Endothelial cell of umbilical vein (primary cell): ENCODE data around the gene USH1C.

Experiments
- CTCF ChIP-seq, 2 donors: IDR thresholded peaks; 1 replicate in 1 of 2; 2 replicates in 1 of 2; pipeline ENCODE4 v1.5.1; 2011; ENCODE audit warnings: low read length in 2 of 2, mild to moderate bottlenecking in 2 of 2, moderate library complexity in 2 of 2, control low read depth in 1 of 2, inconsistent platforms in 1 of 2, low read depth in 1 of 2; ENCODE audit not compliant: insufficient read depth in 1 of 2; ENCODE audit errors: extremely low read depth in 1 of 2
- EZH2 ChIP-seq: IDR thresholded peaks from 2 replicates; pipeline ENCODE4 v1.6.1; 2012; ENCODE audit warnings: borderline replicate concordance, low read depth, mild to moderate bottlenecking, moderate library complexity, low read length, inconsistent platforms; ENCODE audit not compliant: severe bottlenecking
- FOS ChIP-seq: IDR thresholded peaks from 2 replicates; pipeline ENCODE4 v1.6.1; 2011; ENCODE audit warnings: mild to moderate bottlenecking, low read length, moderate library complexity, borderline replicate concordance; ENCODE audit not compliant: insufficient read depth
- JUN ChIP-seq: IDR thresholded peaks from 2 replicates; pipeline ENCODE4 v1.6.1; 2011; ENCODE audit warnings: borderline replicate concordance, low read depth; ENCODE audit not compliant: insufficient read length, insufficient read depth
- MAX ChIP-seq: IDR thresholded peaks from 2 replicates; pipeline ENCODE4 v1.6.1; 2011; ENCODE audit not compliant: insufficient read depth, insufficient read length
- POLR2A ChIP-seq: IDR thresholded peaks from 2 replicates; pipeline ENCODE4 v1.6.1; 2012; ENCODE audit warnings: low read depth, mild to moderate bottlenecking, control low read depth, low read length
- POLR2AphosphoS5 ChIP-seq: IDR thresholded peaks from 2 replicates; pipeline ENCODE4 v1.6.1; 2012; ENCODE audit warnings: low read depth, mild to moderate bottlenecking, control low read depth, low read length, moderate library complexity; ENCODE audit not compliant: insufficient read depth

GRCh38 chr11:17477361-17477760, 66.9 kb downstream of the USH1C start:
- no peak for TF ChIP-seq POLR2A
- TF ChIP-seq CTCF (IDR thresholded peaks at IDR 0.05; ENCODE audit: extremely low read depth in 1 of 2, insufficient read depth in 1 of 2, low read depth in 1 of 2, low read length in 2 of 2), result no peak
- no peak for TF ChIP-seq EZH2
- TF ChIP-seq POLR2AphosphoS5, result no peak
- TF ChIP-seq MAX, result no peak
- no peak for TF ChIP-seq JUN
- TF ChIP-seq FOS, result no peak
